Activated CD8-positive, alpha-beta memory T cell treated with anti-CD3 and anti-CD28 coated beads for 36 hours (primary cell): ENCODE results near the gene SP140. TPM values are rescaled to one million over a fixed set of nuclear protein-coding genes. Genes with fewer than 3 reads are reported as not detected.

ENCODE experiments used
- CTCF ChIA-PET: fragments of 350-600 bp; sonication (Branson Sonifier 250); formaldehyde crosslinking; loops from one replicate; lab custom pipeline; 2021; ENCODE audit warnings: antibody characterized with exemption; lab: Charles Lee
- POLR2A ChIA-PET: fragments of 350-600 bp; sonication (Branson Sonifier 250); formaldehyde crosslinking; loops from one replicate; lab custom pipeline; 2021; ENCODE audit warnings: antibody characterized with exemption; lab: Charles Lee
- total RNA-seq, 2 experiments: library from RNA; stranded (reverse); gene quantifications; one replicate each; pipeline ENCODE4 v1.2.3, GENCODE V29; 2021

The SP140 gene
- total RNA-seq, 2 experiments from 2014 or later: 110 to 112 TPM

GRCh38 chr2:230318190-230319121 is 92.9 kb downstream of the SP140 start:
- ChIA-PET CTCF (no interaction called here), POLR2A (no interaction called here)

DNA sequence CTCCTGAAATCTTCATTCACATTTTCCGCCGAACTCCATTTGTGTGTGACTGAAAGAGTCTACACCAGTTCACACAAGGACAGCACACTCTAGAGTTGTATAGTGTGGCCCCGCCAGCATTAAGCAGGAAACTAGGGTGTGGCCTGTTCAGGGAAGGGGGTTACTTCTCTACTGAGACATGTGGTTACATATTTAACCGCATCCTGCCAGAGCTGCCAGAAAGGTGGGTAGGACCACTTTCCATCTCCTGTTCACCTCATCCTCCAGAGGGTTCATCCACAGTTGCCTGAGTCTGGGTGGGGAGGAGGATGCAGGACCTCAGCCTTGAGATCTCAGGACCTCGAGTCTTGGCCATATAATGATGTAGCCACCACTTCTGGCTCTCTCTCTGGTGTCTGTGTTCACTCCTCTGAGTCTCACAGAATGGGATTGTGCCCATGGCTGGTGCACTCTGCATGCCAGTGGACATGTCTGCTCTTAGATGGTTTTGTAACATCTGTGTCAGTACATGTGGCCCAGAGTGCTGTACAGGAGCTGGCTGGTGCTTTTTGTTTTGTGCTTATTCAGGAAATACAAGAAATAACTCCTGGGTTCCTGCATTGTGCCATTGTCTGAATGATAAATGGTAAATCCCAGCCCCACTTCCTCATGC is 93.8 kb downstream of the SP140 start:
- ChIA-PET CTCF (no interaction called here), POLR2A (interaction anchor here (0.6 kb wide), 1 partner anchor 50 kb away, joined by 3 read pairs; no protein-coding TSS in a partner anchor)

DNA sequence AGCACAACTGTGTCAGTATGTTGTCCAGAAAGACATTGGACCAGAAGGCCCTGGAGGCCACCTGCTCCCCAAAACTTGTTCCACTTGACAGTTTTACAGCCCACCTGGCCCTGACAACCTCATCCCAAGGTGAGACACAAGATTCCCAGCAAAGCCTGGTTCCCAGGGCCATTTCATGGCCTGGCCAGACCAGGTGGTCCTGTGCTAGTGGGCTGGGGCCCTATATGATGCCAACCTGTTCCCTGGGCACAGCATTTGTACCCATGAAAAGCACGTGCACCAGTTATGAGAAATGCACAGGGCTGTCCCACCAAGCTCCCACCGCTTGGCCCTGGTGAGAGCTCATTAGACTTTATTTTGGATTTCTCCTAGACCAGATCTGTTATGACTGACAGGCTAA is 95.5 kb downstream of the SP140 start:
- ChIA-PET CTCF (no interaction called here), POLR2A (no interaction called here)

- CTCF ChIA-PET: no interaction called here
- POLR2A ChIA-PET: no interaction called here
Observed at GRCh38 chr2:230322561-230323384, 97.2 kb downstream of the SP140 start.

GRCh38 chr2:230323385-230324106 is 98.0 kb downstream of the SP140 start:
- ChIA-PET POLR2A (no interaction called here), CTCF (interaction anchor here (0.7 kb wide), 1 partner anchor 21 kb away, joined by 3 read pairs; no protein-coding TSS in a partner anchor)

- CTCF ChIA-PET: interaction anchor here (0.7 kb wide), 1 partner anchor 20 kb away, joined by 3 read pairs; no protein-coding TSS in a partner anchor
- POLR2A ChIA-PET: interaction anchor here (0.6 kb wide), 1 partner anchor 253 kb away, joined by 4 read pairs; no protein-coding TSS in a partner anchor
Observed at GRCh38 chr2:230324503-230324902, 99.0 kb downstream of the SP140 start.

- POLR2A ChIA-PET: interaction anchor here (0.6 kb wide), 2 partner anchors 120 to 147 kb away, joined by 3 to 6 read pairs; no protein-coding TSS in a partner anchor
- CTCF ChIA-PET: no interaction called here
Observed at GRCh38 chr2:230325316-230326243, 100.0 kb downstream of the SP140 start.

DNA sequence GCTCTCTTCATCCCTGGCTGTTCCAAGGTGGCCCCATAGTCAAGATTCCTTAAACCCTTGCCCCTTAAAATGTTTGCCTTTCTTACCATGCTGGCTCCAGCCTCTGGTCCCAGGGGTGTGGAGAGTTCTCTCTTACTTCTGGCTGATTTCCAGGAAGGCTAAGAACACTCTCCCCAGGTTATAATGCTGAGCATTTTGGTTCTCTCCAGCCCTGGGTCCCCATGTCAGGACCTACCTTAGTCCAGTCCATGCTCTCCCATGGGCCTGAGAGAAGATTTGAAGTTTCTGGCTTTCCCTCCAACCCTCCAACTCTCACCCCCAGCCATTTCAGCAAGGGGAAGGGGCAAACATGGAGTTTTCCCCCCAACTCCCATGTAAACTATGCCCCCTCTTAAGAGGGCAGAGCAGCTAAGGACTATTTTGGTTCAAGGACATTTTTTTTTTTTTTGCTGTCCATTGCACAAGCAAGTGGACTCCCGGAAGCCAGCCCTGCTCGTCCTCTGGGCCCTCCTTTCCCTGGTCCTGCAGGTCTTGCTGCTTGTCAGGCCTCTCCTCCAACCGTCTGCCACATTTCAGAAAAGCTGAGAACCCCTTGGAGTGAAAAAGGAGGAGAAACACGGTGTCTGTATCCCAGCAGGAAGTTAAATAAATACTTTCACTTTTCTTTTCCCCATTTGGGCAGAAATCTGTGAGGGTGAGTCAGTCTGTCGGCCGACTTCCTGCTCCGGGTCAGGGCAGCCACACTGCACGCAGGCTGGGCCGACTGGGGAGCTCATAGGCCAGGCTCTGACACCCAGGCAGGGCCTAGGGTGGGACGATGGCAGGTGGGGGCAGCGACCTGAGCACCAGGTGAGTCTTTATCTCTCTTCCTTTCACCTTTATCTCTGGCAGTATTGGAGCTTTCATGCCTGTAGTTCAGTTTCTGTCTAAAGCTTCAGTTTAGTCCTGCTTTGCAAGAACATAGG is 101.2 kb downstream of the SP140 start, which contains the start of gene SP140L:
TSS of gene SP140L (plus strand) at position 741 of the 965 bp plus-strand sequence. CDS start at position 818, 77 bp downstream.
- ChIA-PET POLR2A (interaction anchor here (0.6 to 1.5 kb wide), 5 partner anchors 9 to 446 kb away, joined by 3 to 7 read pairs (median 4); no protein-coding TSS in a partner anchor), CTCF (no interaction called here)

DNA sequence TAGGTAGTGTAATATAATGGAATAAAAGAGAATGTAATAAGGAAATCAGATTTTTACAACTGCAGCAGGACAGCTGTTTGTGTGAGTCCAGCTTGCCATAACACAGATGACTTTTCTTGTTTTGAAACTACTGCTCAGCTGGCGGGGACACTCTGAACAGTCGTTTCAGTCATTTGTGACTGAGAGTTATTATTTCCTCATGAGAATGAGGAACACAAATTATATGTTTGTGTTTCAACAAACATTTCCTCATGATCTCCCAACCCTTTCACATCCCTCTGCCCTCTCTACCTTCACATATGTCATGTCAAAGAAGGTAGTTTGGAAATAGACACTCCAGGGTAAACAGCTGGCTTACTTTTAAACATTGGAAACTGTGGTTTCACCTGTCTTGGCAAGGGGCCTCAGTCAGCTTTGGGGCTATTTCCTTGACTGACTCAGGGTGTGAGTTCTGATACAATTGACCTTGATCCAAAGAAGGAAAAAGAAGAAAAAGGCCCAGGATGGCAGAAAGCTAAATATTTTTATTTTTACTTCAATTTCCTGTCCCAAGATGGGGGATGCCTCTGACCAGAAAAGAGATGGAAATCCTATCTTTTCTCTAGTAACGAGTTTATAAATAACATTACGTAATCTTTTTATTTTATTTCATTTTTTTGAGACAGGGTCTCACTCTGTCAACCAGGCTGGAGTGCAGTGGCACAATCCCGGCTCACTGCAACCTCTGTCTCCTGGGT is 102.0 kb downstream of the SP140 start:
- ChIA-PET CTCF (no interaction called here), POLR2A (interaction anchor here (0.6 to 1.5 kb wide), 5 partner anchors 8 to 445 kb away, joined by 3 to 7 read pairs (median 4); no protein-coding TSS in a partner anchor)

DNA sequence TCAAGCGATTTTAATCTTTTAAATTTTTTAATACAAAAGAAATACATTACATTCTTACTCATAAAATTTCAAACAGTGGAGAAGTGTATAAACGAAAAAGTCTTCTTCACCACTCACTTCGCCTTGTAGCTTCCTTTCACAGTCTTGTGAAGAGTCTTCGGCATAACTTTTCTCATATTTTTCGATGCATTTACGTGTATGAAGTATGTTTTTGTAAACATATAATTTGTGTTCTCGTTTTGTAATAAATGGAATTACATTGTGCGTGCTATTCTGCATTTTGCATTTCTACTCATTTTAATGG is 102.6 kb downstream of the SP140 start:
- ChIA-PET POLR2A (no interaction called here), CTCF (interaction anchor here (0.6 kb wide), 1 partner anchor 138 kb away, joined by 3 read pairs; no protein-coding TSS in a partner anchor)

GRCh38 chr2:230329946-230330605 is 104.5 kb downstream of the SP140 start:
- CTCF ChIA-PET: interaction anchor here (0.6 kb wide), 1 partner anchor 458 kb away, joined by 6 read pairs; no protein-coding TSS in a partner anchor
- POLR2A ChIA-PET: no interaction called here

GRCh38 chr2:230330725-230331124 is 105.2 kb downstream of the SP140 start:
- ChIA-PET CTCF (no interaction called here), POLR2A (no interaction called here)

DNA sequence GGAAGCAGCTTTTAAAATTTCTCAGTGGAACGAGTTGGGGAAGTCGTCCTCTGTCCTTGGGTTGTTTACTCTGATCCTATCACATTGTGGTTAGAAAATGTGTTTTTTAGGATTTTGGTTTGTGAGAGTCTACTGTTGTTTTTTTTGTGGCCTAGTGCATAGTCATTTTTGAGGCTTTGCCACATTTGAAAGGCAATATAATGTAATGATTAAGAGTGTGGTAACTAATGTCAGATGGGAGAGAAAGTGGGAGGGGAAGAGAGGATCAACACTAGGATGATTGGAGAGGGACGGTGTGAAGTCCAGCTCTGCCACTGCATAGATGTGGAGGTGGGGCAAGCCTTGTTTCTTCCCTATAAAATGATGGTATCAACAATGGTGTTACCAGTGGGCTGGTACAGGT is 109.9 kb downstream of the SP140 start:
- ChIA-PET POLR2A (interaction anchor here (1.3 kb wide), 1 partner anchor 8 kb away, joined by 4 read pairs; no protein-coding TSS in a partner anchor), CTCF (no interaction called here)

DNA sequence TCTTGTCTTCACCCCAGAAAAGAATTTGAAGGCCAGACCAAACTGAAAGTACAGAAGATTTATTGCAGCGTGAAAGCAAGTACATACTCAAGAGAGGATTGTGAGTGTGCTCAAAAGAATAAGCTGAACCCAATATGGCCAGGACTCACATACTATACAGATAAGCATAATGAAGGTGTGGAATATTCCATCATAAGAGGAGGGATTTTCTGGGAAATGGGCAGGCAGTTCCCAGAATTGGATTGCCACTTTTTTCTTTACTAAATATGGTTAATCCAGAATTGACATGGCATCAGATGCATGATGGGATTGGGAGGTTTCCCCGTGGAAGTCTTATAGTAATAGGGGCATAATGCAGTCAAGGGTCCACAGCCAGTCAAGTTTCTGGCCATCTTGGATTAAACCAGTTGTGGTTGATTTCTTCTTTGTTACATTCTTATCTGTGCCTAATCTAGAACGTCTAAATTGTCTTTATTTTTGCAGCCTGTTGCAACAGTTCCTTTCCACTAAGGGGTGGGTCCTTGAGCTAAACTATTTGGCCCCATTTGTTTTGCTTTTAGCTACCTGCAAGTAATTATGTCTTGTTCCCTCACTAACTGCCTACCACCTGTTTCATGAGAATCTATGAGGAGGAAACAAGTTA is 110.4 kb downstream of the SP140 start:
- ChIA-PET CTCF (no interaction called here), POLR2A (interaction anchor here (1.3 kb wide), 1 partner anchor 9 kb away, joined by 4 read pairs; no protein-coding TSS in a partner anchor)
